ENCODE results near the gene ATP2C2.

ATP2C2 gene

DNA sequence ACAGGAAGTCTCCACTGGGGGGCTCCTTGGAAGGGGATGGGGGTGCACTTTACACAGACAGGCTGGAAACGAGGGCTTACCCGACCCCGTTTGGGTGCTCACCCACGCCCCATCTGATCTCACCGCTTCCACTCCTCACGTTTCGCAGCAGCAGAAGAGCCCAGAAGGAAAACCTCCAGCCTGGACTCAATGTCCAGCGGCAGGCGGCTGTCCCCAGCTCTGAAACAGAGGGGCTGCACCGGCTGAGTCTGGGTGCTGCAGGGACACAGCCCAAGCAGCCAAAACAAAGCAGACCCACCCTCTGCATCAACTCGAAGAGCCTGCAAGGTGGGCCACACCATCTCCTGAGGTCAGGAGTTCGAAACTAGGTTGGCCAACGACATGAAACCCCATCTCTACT, 132.2 kb downstream of the ATP2C2 start:
- TF ChIP-seq, protein P1, sequence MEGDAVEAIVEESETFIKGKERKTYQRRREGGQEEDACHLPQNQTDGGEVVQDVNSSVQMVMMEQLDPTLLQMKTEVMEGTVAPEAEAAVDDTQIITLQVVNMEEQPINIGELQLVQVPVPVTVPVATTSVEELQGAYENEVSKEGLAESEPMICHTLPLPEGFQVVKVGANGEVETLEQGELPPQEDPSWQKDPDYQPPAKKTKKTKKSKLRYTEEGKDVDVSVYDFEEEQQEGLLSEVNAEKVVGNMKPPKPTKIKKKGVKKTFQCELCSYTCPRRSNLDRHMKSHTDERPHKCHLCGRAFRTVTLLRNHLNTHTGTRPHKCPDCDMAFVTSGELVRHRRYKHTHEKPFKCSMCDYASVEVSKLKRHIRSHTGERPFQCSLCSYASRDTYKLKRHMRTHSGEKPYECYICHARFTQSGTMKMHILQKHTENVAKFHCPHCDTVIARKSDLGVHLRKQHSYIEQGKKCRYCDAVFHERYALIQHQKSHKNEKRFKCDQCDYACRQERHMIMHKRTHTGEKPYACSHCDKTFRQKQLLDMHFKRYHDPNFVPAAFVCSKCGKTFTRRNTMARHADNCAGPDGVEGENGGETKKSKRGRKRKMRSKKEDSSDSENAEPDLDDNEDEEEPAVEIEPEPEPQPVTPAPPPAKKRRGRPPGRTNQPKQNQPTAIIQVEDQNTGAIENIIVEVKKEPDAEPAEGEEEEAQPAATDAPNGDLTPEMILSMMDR (conservative IDR thresholded peaks at IDR 0.05; ENCODE audit: low read depth, low read length) = no peak
- no peak overlapping the region for H3K4me2 ChIP-seq
- peaks cover 12% of the 10 kb centered on the region for H3K4me1 ChIP-seq (ENCODE audit: low read depth, poor library complexity, severe bottlenecking)
- H3K4me3 ChIP-seq (IDR thresholded peaks at IDR 0.05; ENCODE audit: insufficient read depth, low read depth, low read length) = no peak overlapping the region
- H3K27me3 ChIP-seq (ENCODE audit: insufficient read depth, low read depth) = no peaks in the 10 kb centered on the region
- no peak overlapping the region for H2AFZ ChIP-seq (ENCODE audit: low read depth)
- H3K9ac ChIP-seq = no peak overlapping the region
- no peak overlapping the region for H3K27ac ChIP-seq
- no peaks in the 10 kb centered on the region for H4K20me1 ChIP-seq (ENCODE audit: insufficient read depth)
- H3K36me3 ChIP-seq (ENCODE audit: insufficient read depth) = no peaks in the 10 kb centered on the region
- H3K79me2 ChIP-seq (ENCODE audit: insufficient read depth, low read depth) = no peaks in the 10 kb centered on the region

DNA sequence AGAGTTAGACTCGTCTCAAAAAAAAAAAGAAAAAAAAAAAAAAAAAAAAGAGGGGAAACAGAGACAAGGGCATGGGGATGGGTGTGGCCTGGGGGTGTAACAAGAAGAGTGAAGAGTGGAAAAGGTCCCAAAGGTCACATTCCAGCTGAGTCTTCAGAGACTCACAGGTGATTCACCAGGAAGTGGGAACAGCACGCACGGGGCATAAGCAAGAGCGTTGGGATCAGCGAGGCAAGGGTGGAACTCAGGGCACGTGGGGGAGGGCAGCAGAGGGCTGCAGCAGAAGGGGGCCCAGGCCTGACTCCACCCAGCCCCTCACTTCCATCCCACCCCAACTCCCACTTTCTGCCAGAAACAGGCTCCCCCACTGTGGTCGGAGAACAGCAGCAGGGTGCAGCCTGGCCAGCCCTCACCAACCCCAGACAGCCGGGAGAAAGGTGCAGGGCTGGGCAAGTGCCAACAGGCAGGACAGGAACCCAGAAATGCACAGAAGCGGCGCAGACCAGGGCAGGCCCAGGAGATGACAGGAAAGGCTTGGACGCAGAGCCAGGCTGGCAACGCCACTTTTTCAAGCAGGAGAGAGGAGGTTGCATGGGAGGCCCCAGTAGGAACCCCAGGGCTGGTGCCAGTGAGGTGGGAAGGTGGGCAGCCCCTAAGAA, 132.9 kb downstream of the ATP2C2 start:
- H4K20me1 ChIP-seq (ENCODE audit: insufficient read depth) = no peaks in the 10 kb centered on the region
- H3K9ac ChIP-seq = no peak overlapping the region
- H3K27ac ChIP-seq = no peak overlapping the region
- H3K27me3 ChIP-seq (ENCODE audit: insufficient read depth, low read depth) = no peaks in the 10 kb centered on the region
- no peaks in the 10 kb centered on the region for H3K36me3 ChIP-seq (ENCODE audit: insufficient read depth)
- peaks cover 19% of the 10 kb centered on the region for H3K4me1 ChIP-seq (ENCODE audit: low read depth, poor library complexity, severe bottlenecking)
- TF ChIP-seq, protein P1 (conservative IDR thresholded peaks at IDR 0.05; ENCODE audit: low read depth, low read length) = no peak
- no peaks in the 10 kb centered on the region for H3K79me2 ChIP-seq (ENCODE audit: insufficient read depth, low read depth)
- H3K4me3 ChIP-seq (IDR thresholded peaks at IDR 0.05; ENCODE audit: insufficient read depth, low read depth, low read length) = no peak overlapping the region
- H3K4me2 ChIP-seq = no peak overlapping the region
- H2AFZ ChIP-seq (ENCODE audit: low read depth) = no peak overlapping the region

DNA sequence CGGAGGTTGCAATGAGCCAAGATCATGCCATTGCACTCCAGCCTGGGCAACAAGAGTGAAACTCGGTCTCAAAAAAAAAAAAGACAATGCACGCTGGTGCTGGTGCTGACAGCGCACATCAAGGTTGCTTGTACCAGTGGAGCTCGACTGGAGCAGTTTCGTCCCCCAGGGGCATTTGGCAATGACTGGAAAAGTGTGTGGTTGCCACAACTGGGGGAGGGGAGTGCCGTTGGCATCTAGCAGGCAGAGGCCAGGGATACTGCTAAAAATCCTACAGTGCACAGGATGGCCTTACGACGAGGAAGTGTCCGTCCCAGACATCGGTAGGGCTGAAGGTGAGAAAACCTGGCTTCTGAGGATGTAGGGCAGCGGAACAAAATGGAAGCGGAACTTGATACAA, 133.7 kb downstream of the ATP2C2 start:
- H3K9ac ChIP-seq = no peak overlapping the region
- H3K4me3 ChIP-seq (IDR thresholded peaks at IDR 0.05; ENCODE audit: insufficient read depth, low read depth, low read length) = no peak overlapping the region
- H3K4me2 ChIP-seq = no peak overlapping the region
- H3K27me3 ChIP-seq (ENCODE audit: insufficient read depth, low read depth) = no peaks in the 10 kb centered on the region
- H3K27ac ChIP-seq = no peak overlapping the region
- H2AFZ ChIP-seq (ENCODE audit: low read depth) = no peak overlapping the region
- no peaks in the 10 kb centered on the region for H3K36me3 ChIP-seq (ENCODE audit: insufficient read depth)
- TF ChIP-seq, protein P1 (conservative IDR thresholded peaks at IDR 0.05; ENCODE audit: low read depth, low read length) = no peak
- no peaks in the 10 kb centered on the region for H4K20me1 ChIP-seq (ENCODE audit: insufficient read depth)
- peaks cover 25% of the 10 kb centered on the region for H3K4me1 ChIP-seq (ENCODE audit: low read depth, poor library complexity, severe bottlenecking)
- H3K79me2 ChIP-seq (ENCODE audit: insufficient read depth, low read depth) = no peaks in the 10 kb centered on the region

DNA sequence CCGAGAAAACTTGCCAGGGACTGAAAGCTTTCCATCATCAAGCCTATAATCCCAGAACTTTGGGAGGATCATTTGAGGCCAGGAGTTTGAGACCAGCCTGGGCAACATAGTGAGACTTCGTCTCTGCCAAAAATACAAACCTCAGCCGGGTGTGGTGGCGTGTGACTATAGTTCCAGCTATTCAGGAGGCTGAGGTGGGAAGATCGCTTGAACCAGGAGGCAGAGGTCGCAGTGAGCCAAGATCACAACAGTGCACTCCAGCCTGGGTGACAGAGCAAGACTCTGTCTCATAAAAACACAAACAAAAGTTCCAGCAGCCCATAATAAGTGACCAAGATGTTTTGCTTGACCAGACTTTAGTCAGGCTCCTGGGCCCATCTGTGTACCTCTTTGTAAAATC, 134.2 kb downstream of the ATP2C2 start:
- no peaks in the 10 kb centered on the region for H3K36me3 ChIP-seq (ENCODE audit: insufficient read depth)
- H3K27me3 ChIP-seq (ENCODE audit: insufficient read depth, low read depth) = no peaks in the 10 kb centered on the region
- no peaks in the 10 kb centered on the region for H4K20me1 ChIP-seq (ENCODE audit: insufficient read depth)
- no peak overlapping the region for H3K4me2 ChIP-seq
- no peak overlapping the region for H3K9ac ChIP-seq
- no peaks in the 10 kb centered on the region for H3K79me2 ChIP-seq (ENCODE audit: insufficient read depth, low read depth)
- H3K4me3 ChIP-seq (IDR thresholded peaks at IDR 0.05; ENCODE audit: insufficient read depth, low read depth, low read length) = no peak overlapping the region
- TF ChIP-seq, protein P1 (conservative IDR thresholded peaks at IDR 0.05; ENCODE audit: low read depth, low read length) = no peak
- peaks cover 25% of the 10 kb centered on the region for H3K4me1 ChIP-seq (ENCODE audit: low read depth, poor library complexity, severe bottlenecking)
- H2AFZ ChIP-seq (ENCODE audit: low read depth) = no peak overlapping the region
- H3K27ac ChIP-seq = no peak overlapping the region

All from KMS-11 (cell line).